GM18508 (cell line): ENCODE results near the gene POLD1.

Experiments used
- ATAC-seq: cut with Tn5 transposase; IDR thresholded peaks from one replicate; pipeline ENCODE4 v1.9.1; 2021; ENCODE audit warnings: moderate number of reproducible peaks; ENCODE audit not compliant: insufficient read depth, unreplicated experiment

Gene POLD1

GRCh38 chr19:50417111-50418081 lies 33.2 kb downstream of the POLD1 start:
- no peak for ATAC-seq

- ATAC-seq: no peak
These were observed 34.3 kb downstream of the POLD1 start, which contains the start of gene SPIB for GRCh38 chr19:50418176-50419021. Gene SPIB (plus strand): TSS chr19:50418938. CDS start chr19:50418963, 25 bp downstream.

GRCh38 chr19:50419022-50419579 lies 35.0 kb downstream of the POLD1 start:
- no peak for ATAC-seq

GRCh38 chr19:50419580-50420035 lies 35.5 kb downstream of the POLD1 start:
- no peak for ATAC-seq

GRCh38 chr19:50420127-50420526 lies 36.0 kb downstream of the POLD1 start:
- no peak for ATAC-seq

GRCh38 chr19:50420808-50421207 lies 36.7 kb downstream of the POLD1 start:
- no peak for ATAC-seq

GRCh38 chr19:50422397-50423278 lies 38.5 kb downstream of the POLD1 start:
- ATAC-seq: no peak

- no peak for ATAC-seq
These were observed 39.3 kb downstream of the POLD1 start for GRCh38 chr19:50423279-50424113.

- no peak for ATAC-seq
These were observed 41.4 kb downstream of the POLD1 start for GRCh38 chr19:50425581-50425980.

- ATAC-seq: no peak
These were observed 43.3 kb downstream of the POLD1 start for GRCh38 chr19:50427318-50427925.

GRCh38 chr19:50427997-50428425 lies 43.9 kb downstream of the POLD1 start:
- ATAC-seq: no peak

GRCh38 chr19:50428772-50429463 lies 44.8 kb downstream of the POLD1 start:
- ATAC-seq: no peak

GRCh38 chr19:50430888-50431342 lies 46.8 kb downstream of the POLD1 start:
- ATAC-seq: no peak

GRCh38 chr19:50431343-50432220 lies 47.4 kb downstream of the POLD1 start:
- ATAC-seq: no peak

GRCh38 chr19:50432221-50433028 lies 48.3 kb downstream of the POLD1 start, which contains the start of gene MYBPC2:
Gene MYBPC2 (plus strand): TSS chr19:50432892. CDS start chr19:50432954, 62 bp downstream.
- no peak for ATAC-seq
